ENCODE results near the gene ASXL2. TPM values are rescaled to one million over a fixed set of nuclear protein-coding genes. Genes with fewer than 3 reads are reported as not detected.
A peak's percentile ranks its signal among the peaks of the same experiment; 100 is the strongest.

The ASXL2 gene
- total and polyA plus RNA-seq, 2 of the 13 experiments (the other 11 are each of a cell fraction or from before 2014, with no cell fraction given) = 12.1 to 19.2 TPM

DNA sequence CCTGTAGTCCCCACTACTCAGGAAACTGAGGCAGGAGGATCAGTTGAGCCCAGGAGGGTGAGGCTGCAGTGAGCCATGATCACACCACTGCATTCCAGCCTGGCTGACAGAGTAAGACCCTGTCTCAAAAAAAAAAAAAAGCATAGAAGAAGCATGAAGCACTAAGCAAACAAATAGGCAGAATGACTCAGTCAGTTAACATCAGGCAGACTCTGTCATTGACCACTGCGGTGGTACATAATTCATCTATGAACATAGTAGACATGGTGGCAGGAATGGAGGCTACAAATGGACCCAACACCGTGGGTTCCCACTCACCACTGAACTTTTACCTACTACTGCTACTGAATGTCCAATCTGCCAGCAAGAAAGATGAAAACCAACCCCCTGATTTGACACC, 7.6 kb upstream of the ASXL2 start (continued):
- TF ChIP-seq, protein P1, sequence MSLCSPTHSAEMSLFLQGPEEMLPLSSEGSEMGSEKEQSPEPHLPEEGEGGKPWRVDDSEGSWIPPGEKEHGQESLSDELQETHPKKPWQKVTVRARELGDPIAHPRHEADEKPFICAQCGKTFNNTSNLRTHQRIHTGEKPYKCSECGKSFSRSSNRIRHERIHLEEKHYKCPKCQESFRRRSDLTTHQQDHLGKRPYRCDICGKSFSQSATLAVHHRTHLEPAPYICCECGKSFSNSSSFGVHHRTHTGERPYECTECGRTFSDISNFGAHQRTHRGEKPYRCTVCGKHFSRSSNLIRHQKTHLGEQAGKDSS (CRISPR knock-in tag; IDR thresholded peaks at IDR 0.05; ENCODE audit: borderline replicate concordance, low read depth) = no peak
- TF ChIP-seq CBX5 (CRISPR knock-in tag; IDR thresholded peaks at IDR 0.05; ENCODE audit: borderline replicate concordance) (0 out of 2 replicates have a peak, but pooled peaks have one; percentile 32), POGZ (CRISPR knock-in tag; IDR thresholded peaks at IDR 0.05) (peak; percentile 58; the same call in 1 of the 2 replicates), ZNF230 (CRISPR knock-in tag; IDR thresholded peaks at IDR 0.05) (no peak), MEIS2 (CRISPR knock-in tag; IDR thresholded peaks at IDR 0.05) (0 out of 2 replicates have a peak, but pooled peaks have one; percentile 22), NFE2L2 (IDR thresholded peaks at IDR 0.05; ENCODE audit: low read length) (peak; percentile 26; the same call in 1 of the 2 replicates), FOXA1 (IDR thresholded peaks at IDR 0.05) (no peak), FOXA1 (CRISPR knock-in tag; IDR thresholded peaks at IDR 0.05) (peak; percentile 57; the same call in 1 of the 2 replicates), RBM22 (optimal IDR thresholded peaks at IDR 0.05; ENCODE audit: low read length) (no peak), ZIK1 (CRISPR knock-in tag; IDR thresholded peaks at IDR 0.05; ENCODE audit: borderline replicate concordance, low read depth) (no peak), BHLHE40 (IDR thresholded peaks at IDR 0.05; ENCODE audit: low read length) (no peak), SOX13 (IDR thresholded peaks at IDR 0.05) (no peak), SOX13 (CRISPR knock-in tag; conservative IDR thresholded peaks at IDR 0.05 in 1 of 2, IDR thresholded peaks at IDR 0.05 in 1 of 2) (peak in 1 of 2 experiments; percentile 34; a peak in 1 of 4 replicates), SRSF9 (IDR thresholded peaks at IDR 0.05; ENCODE audit: borderline replicate concordance, insufficient read depth, low read depth, low read length, poor library complexity, severe bottlenecking) (no peak), MEIS1 (CRISPR knock-in tag; IDR thresholded peaks at IDR 0.05; ENCODE audit: borderline replicate concordance) (0 out of 2 replicates have a peak, but pooled peaks have one; percentile 25), HDAC2 (CRISPR knock-in tag; IDR thresholded peaks at IDR 0.05) (peak; percentile 47; the same call in 1 of the 2 replicates), IKZF4 (CRISPR knock-in tag; IDR thresholded peaks at IDR 0.05; ENCODE audit: borderline replicate concordance, low read depth, not compliant biosample characterization) (no peak)
- TF ChIP-seq, protein P2, sequence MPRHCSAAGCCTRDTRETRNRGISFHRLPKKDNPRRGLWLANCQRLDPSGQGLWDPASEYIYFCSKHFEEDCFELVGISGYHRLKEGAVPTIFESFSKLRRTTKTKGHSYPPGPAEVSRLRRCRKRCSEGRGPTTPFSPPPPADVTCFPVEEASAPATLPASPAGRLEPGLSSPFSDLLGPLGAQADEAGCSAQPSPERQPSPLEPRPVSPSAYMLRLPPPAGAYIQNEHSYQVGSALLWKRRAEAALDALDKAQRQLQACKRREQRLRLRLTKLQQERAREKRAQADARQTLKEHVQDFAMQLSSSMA (CRISPR knock-in tag; IDR thresholded peaks at IDR 0.05) = no peak
- TF ChIP-seq, protein P3, sequence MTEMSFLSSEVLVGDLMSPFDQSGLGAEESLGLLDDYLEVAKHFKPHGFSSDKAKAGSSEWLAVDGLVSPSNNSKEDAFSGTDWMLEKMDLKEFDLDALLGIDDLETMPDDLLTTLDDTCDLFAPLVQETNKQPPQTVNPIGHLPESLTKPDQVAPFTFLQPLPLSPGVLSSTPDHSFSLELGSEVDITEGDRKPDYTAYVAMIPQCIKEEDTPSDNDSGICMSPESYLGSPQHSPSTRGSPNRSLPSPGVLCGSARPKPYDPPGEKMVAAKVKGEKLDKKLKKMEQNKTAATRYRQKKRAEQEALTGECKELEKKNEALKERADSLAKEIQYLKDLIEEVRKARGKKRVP (CRISPR knock-in tag; IDR thresholded peaks at IDR 0.05) = 0 out of 4 replicates have a peak, but pooled peaks of 1 of the 2 experiments have one; percentile 32
- TF ChIP-seq, protein P4, sequence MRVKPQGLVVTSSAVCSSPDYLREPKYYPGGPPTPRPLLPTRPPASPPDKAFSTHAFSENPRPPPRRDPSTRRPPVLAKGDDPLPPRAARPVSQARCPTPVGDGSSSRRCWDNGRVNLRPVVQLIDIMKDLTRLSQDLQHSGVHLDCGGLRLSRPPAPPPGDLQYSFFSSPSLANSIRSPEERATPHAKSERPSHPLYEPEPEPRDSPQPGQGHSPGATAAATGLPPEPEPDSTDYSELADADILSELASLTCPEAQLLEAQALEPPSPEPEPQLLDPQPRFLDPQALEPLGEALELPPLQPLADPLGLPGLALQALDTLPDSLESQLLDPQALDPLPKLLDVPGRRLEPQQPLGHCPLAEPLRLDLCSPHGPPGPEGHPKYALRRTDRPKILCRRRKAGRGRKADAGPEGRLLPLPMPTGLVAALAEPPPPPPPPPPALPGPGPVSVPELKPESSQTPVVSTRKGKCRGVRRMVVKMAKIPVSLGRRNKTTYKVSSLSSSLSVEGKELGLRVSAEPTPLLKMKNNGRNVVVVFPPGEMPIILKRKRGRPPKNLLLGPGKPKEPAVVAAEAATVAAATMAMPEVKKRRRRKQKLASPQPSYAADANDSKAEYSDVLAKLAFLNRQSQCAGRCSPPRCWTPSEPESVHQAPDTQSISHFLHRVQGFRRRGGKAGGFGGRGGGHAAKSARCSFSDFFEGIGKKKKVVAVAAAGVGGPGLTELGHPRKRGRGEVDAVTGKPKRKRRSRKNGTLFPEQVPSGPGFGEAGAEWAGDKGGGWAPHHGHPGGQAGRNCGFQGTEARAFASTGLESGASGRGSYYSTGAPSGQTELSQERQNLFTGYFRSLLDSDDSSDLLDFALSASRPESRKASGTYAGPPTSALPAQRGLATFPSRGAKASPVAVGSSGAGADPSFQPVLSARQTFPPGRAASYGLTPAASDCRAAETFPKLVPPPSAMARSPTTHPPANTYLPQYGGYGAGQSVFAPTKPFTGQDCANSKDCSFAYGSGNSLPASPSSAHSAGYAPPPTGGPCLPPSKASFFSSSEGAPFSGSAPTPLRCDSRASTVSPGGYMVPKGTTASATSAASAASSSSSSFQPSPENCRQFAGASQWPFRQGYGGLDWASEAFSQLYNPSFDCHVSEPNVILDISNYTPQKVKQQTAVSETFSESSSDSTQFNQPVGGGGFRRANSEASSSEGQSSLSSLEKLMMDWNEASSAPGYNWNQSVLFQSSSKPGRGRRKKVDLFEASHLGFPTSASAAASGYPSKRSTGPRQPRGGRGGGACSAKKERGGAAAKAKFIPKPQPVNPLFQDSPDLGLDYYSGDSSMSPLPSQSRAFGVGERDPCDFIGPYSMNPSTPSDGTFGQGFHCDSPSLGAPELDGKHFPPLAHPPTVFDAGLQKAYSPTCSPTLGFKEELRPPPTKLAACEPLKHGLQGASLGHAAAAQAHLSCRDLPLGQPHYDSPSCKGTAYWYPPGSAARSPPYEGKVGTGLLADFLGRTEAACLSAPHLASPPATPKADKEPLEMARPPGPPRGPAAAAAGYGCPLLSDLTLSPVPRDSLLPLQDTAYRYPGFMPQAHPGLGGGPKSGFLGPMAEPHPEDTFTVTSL (CRISPR knock-in tag; IDR thresholded peaks at IDR 0.05; ENCODE audit: borderline replicate concordance) = peak; percentile 71; the same call in 1 of the 2 replicates
- TF ChIP-seq, protein P5, sequence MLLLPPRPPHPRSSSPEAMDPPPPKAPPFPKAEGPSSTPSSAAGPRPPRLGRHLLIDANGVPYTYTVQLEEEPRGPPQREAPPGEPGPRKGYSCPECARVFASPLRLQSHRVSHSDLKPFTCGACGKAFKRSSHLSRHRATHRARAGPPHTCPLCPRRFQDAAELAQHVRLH (CRISPR knock-in tag; IDR thresholded peaks at IDR 0.05; ENCODE audit: borderline replicate concordance, low read depth) = peak; percentile 43; the same call in 1 of the 2 replicates
